Breast epithelium (tissue), 3 donors: ENCODE results near the gene BORCS8.

Experiments used
- CTCF ChIP-seq, 3 donors: fragments of 450-650 bp; IDR thresholded peaks; one replicate each; pipeline ENCODE4 v1.5.1; 2016 to 2017; ENCODE audit warnings: antibody characterized with exemption in 3 of 3, mild to moderate bottlenecking in 3 of 3, moderate library complexity in 3 of 3
- POLR2A ChIP-seq: fragments of 450-650 bp; IDR thresholded peaks from one replicate; pipeline ENCODE4 v1.6.1; 2016; ENCODE audit warnings: antibody characterized with exemption, mild to moderate bottlenecking, moderate library complexity

DNA sequence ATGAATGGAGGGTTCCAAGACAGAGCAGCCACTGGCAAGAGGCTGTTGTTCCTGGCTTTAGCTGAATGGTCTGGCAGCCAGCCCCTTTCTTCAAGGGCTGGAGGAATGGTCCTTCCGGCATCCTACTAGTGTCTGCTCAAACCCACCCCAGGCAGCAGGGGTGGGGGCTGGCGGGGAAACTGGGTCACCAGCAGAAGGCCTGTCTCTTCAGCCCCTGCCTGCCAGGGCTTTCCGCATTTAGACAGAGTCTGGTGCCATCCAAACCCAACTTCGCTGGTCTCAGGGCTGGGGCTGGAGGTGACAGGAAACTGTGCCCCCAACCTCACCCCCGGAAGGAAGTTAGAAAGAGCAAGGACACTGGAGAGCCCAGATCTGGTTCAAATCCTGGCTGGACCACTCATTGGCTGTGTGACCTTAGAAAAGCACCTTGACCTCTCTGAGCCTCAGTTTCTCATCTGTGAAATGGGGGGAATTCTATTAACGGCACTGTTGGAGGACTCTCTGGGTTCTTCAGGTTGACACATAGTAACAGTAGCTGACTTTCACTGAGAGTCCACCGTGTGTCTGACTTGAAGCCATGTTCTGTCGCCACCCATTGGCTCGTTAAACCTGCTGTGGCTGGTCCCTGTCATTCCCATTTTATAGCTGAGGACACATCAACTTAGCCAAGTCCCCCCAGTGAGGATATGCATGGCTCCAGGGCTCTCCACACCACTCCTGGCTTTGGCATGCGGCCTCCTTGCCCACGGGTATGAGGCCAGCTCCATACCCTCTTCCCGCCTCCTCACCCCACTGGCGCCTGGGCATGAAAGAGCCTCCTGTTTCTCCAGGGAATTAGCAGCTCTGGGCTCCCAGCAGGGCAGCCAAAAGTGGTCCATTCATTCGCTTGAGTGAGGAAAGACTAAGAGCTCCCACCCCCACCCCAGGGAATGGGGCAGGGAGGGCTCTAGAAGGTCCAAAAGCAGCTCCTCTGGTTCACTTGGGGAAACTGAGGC lies 13.8 kb upstream of the BORCS8 start:
- TF ChIP-seq POLR2A (no peak), CTCF (IDR thresholded peaks at IDR 0.05) (no peak)
